ENCODE results near the gene ITLN2. TPM values are rescaled to one million over a fixed set of nuclear protein-coding genes. Genes with fewer than 3 reads are reported as not detected.
"Not testable (repeated sequence)": the region's sequence is repeated elsewhere in the genome, so short reads cannot be mapped to it uniquely, and the experiment has no call there.

The ITLN2 gene
- total RNA-seq, 2 experiments from 2014 or later, result not detected

DNA sequence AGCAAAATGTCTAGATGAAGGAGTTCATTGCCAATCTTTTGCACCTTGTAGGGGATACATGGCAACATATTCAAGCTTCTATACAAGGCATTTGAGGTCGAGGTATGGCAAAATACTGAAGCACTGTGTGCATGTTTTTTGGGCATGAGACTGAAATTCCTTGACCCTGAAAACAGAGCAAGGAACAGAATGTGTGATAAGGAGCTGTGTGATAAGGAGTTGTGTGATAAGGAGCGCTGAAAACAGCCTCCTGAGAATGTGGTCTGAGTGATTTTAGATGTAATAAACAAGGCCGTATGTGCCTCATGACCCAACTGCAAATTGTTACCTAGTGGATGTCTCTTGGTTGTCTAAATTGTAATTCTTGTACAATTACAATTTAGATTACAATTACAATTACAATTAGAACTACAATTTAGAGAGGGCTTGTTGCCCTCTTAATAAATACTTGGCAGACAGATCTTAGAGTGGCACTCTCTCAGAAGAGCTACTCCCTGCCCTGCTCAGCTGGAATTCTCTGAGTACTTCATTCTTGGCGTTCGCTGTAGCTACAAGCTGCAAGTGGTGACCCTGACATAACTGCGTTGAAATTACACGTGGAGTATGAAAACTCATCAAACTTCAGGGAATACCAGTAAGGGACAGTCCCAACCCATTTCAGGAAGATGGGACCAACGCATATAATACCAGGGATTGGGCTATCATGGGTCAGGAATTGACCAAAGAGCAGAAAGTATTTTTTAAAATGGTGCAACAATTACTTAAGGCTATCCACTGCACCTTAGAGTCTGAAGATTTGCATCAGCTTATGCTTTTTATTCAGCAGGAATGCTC is 49.6 kb downstream of the ITLN2 start:
- no peak for ATAC-seq
- CTCF ChIA-PET, result interaction anchor here (0.5 to 2.0 kb wide), 3 partner anchors 11 to 21 kb away, joined by 3 to 6 read pairs (median 4); partner anchors contain the start of gene ITLN1
- no peaks in the 10 kb centered on the region for H3K4me1 Mint-ChIP-seq
- H3K36me3 Mint-ChIP-seq (ENCODE audit: low read depth), result no peaks in the 10 kb centered on the region
- DNase-seq, result no peak
- H3K27me3 Mint-ChIP-seq, result peaks cover 4% of the 10 kb centered on the region
- POLR2A ChIA-PET, result no interaction called here
- intact Hi-C loops (cut with DNase I, micrococcal nuclease), result no loop called here
- no peaks in the 10 kb centered on the region for H3K9me3 Mint-ChIP-seq (ENCODE audit: low read depth)
- no peak overlapping the region for H3K27ac Mint-ChIP-seq
- no peak overlapping the region for H3K4me3 Mint-ChIP-seq

DNA sequence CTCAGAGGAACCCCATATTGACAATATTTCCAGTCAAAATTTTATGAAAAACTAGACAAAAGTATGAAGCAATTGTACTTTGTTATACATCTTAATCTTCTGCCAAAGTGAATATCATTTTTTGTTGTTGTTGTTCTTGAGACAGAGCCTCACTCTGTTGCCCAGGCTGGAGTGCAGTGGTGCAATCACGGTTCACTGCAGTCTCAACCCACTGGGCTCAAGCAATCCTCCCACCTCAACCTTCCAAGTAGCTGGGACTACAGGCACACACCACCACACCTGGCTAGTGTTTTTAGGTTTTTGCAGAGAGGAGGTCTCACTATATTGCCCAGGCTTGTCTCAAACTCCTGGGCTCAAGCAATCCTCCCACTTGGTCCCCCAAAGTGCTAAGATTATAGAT is 52.4 kb downstream of the ITLN2 start:
- H3K9me3 Mint-ChIP-seq (ENCODE audit: low read depth); H3K4me1 Mint-ChIP-seq; CTCF ChIA-PET: not testable (repeated sequence)

DNA sequence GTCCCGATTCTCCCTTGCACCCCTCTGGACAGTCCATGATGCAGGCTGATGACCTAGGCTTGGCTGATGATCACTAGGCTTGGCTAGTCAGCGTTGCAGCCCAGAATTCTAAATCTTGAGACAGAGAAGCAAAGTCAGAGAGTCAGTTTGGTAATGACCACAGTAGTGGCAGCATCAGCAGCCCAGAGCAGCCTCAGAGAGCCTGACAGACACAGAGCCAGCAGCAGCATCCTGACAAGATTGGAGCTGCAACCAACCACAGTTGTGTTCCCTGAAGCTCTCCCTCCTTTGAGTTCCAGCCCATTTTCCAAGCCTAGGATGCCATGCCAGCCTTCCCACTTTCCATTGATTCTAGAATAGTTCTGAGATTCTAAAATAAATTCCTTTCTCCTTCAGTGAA is 52.8 kb downstream of the ITLN2 start:
- H3K4me1 Mint-ChIP-seq, result no peaks in the 10 kb centered on the region
- CTCF ChIA-PET, result no interaction called here

More for the DNA sequence above, 52.4 kb downstream of the ITLN2 start:
- POLR2A ChIA-PET; H3K27ac Mint-ChIP-seq; ATAC-seq; H3K36me3 Mint-ChIP-seq (ENCODE audit: low read depth); intact Hi-C loops (cut with DNase I, micrococcal nuclease); H3K4me3 Mint-ChIP-seq; DNase-seq; H3K27me3 Mint-ChIP-seq: not testable (repeated sequence)

DNA sequence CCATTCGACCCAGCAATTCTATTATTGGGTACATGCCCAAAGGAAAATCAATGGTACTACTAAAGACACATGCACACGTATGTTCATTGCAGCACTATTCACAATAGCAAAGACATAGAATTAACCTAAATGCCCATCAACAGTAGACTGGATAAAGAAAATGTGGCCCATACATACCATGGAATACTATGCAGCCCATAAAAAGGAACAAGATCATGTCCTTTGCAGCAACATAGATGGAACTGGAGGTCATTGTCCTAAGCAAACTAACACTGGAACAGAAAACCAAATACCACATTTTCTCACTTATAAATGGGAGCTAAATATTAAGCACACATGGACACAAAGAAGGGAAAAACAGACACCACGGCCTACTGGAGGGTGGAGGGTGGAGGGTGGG is 53.9 kb downstream of the ITLN2 start:
- DNase-seq; POLR2A ChIA-PET; ATAC-seq; H3K4me3 Mint-ChIP-seq; H3K9me3 Mint-ChIP-seq (ENCODE audit: low read depth); H3K4me1 Mint-ChIP-seq; intact Hi-C loops (cut with DNase I, micrococcal nuclease); H3K36me3 Mint-ChIP-seq (ENCODE audit: low read depth); H3K27ac Mint-ChIP-seq: not testable (repeated sequence)
- CTCF ChIA-PET, result interaction anchor here (1.0 kb wide), 1 partner anchor 65 kb away, joined by 5 read pairs; no protein-coding TSS in a partner anchor
- peaks cover 11% of the 10 kb centered on the region for H3K27me3 Mint-ChIP-seq

More for the DNA sequence above, 52.8 kb downstream of the ITLN2 start:
- ATAC-seq, result no peak
- intact Hi-C loops (cut with DNase I, micrococcal nuclease), result no loop called here
- H3K36me3 Mint-ChIP-seq (ENCODE audit: low read depth), result no peaks in the 10 kb centered on the region
- peaks cover 9% of the 10 kb centered on the region for H3K27me3 Mint-ChIP-seq
- H3K9me3 Mint-ChIP-seq (ENCODE audit: low read depth), result peaks cover 1% of the 10 kb centered on the region
- no peak for DNase-seq
- no peak overlapping the region for H3K4me3 Mint-ChIP-seq
- POLR2A ChIA-PET, result no interaction called here
- no peak overlapping the region for H3K27ac Mint-ChIP-seq

Other genes starting within 250 kb of the ITLN2 start
- gene CD48, start 243.0 kb downstream of the ITLN2 start, total RNA-seq, result 100 to 1,000 TPM; 180 to 217 TPM
- gene SLAMF7, start 215.6 kb downstream of the ITLN2 start, total RNA-seq, result 10 to 100 TPM; 35.9 to 40.3 TPM
- 10 to 100 TPM in 1 of 2 experiments, 1 to 10 TPM in 1; 10.0 to 11.0 TPM for gene LY9, start 158.6 kb downstream of the ITLN2 start, total RNA-seq
- under 1 TPM; 0.14 to 0.25 TPM for gene CD244, start 91.9 kb downstream of the ITLN2 start, total RNA-seq
- not detected for gene ITLN1, start 69.6 kb downstream of the ITLN2 start, total RNA-seq
- 10 to 100 TPM; 16.9 to 25.2 TPM for gene F11R, start 66.3 kb upstream of the ITLN2 start, total RNA-seq
- gene TSTD1, start 84.2 kb upstream of the ITLN2 start, total RNA-seq, result 10 to 100 TPM; 26.0 to 42.8 TPM
- 10 to 100 TPM; 34.5 to 42.8 TPM for gene USF1, start 91.2 kb upstream of the ITLN2 start, total RNA-seq
- gene ARHGAP30, start 115.1 kb upstream of the ITLN2 start, total RNA-seq, result 100 to 1,000 TPM; 125 to 165 TPM
- gene NECTIN4, start 134.7 kb upstream of the ITLN2 start, total RNA-seq, result not detected
- under 1 TPM; 0.39 to 0.50 TPM for gene KLHDC9, start 143.6 kb upstream of the ITLN2 start, total RNA-seq
- 100 to 1,000 TPM; 108 to 136 TPM for gene PFDN2, start 163.2 kb upstream of the ITLN2 start, total RNA-seq
- 10 to 100 TPM; 58.2 to 62.1 TPM for gene NIT1, start 163.3 kb upstream of the ITLN2 start, total RNA-seq
- 10 to 100 TPM; 33.9 to 44.9 TPM for gene DEDD, start 177.9 kb upstream of the ITLN2 start, total RNA-seq
- 10 to 100 TPM; 89.2 to 98.6 TPM for gene UFC1, start 199.2 kb upstream of the ITLN2 start, total RNA-seq
- gene USP21, start 204.7 kb upstream of the ITLN2 start, total RNA-seq, result 10 to 100 TPM; 25.1 to 32.0 TPM
- 10 to 100 TPM; 21.5 to 28.8 TPM for gene PPOX, start 211.6 kb upstream of the ITLN2 start, total RNA-seq
- 10 to 100 TPM; 40.5 to 51.8 TPM for gene B4GALT3, start 222.7 kb upstream of the ITLN2 start, total RNA-seq
- gene ADAMTS4, start 244.2 kb upstream of the ITLN2 start, total RNA-seq, result under 1 TPM; 0.40 to 0.71 TPM
- gene NDUFS2, start 247.6 kb upstream of the ITLN2 start, total RNA-seq, result 10 to 100 TPM; 71.8 to 92.0 TPM

Data from activated CD4-positive, alpha-beta T cell treated with anti-CD3 and anti-CD28 coated beads for 36 hours (primary cell).